OCI-LY3 (cell line): ENCODE results near the gene LRRFIP2.

Experiments
- H2AFZ ChIP-seq: fragments of 200-600, 300-600 bp; shearing (Covaris generic); 2 replicates; pipeline ENCODE4 v1.6.0; 2014; ENCODE audit warnings: antibody characterized with exemption, low read depth, low read length
- H3K27ac ChIP-seq: fragments of 200-600, 300-600 bp; sonication (generic); 2 replicates; pipeline ENCODE4 v1.5.1; 2014; ENCODE audit warnings: mild to moderate bottlenecking, low read length, moderate library complexity, mixed read lengths
- H3K27me3 ChIP-seq: fragments of 200-600, 300-600 bp; sonication (generic); 2 replicates; pipeline ENCODE4 v1.6.1; 2014; ENCODE audit warnings: low read depth, low read length, mixed read lengths
- H3K36me3 ChIP-seq: fragments of 200-600, 300-600 bp; sonication (generic); replicated peaks from 2 replicates; pipeline ENCODE3; 2014; ENCODE audit warnings: low read depth, low read length, mixed read lengths
- H3K4me1 ChIP-seq: fragments of 300-600, 200-600 bp; sonication (generic); 2 replicates; pipeline ENCODE4 v1.6.1; 2014; ENCODE audit warnings: low read length, mixed read lengths
- H3K4me2 ChIP-seq: fragments of 200-600, 300-600 bp; sonication (generic); 2 replicates; pipeline ENCODE4 v1.6.1; 2014; ENCODE audit warnings: low read length, mixed read lengths
- H3K4me3 ChIP-seq: fragments of 300-600, 200-600 bp; sonication (generic); 2 replicates; pipeline ENCODE4 v1.5.1; 2014; ENCODE audit warnings: antibody characterized with exemption, mild to moderate bottlenecking, low read length, moderate library complexity
- H3K79me2 ChIP-seq: fragments of 300-600, 200-600 bp; shearing (Covaris generic); 2 replicates; pipeline ENCODE4 v1.6.1; 2014; ENCODE audit warnings: mild to moderate bottlenecking, low read length, mixed read lengths
- H3K9ac ChIP-seq: fragments of 300-600, 200-600 bp; shearing (Covaris generic); 2 replicates; pipeline ENCODE4 v1.6.0; 2014; ENCODE audit warnings: mild to moderate bottlenecking, low read length, moderate library complexity
- H3K9me3 ChIP-seq: fragments of 200-600, 300-600 bp; shearing (Covaris generic); 2 replicates; pipeline ENCODE4 v1.6.1; 2014; ENCODE audit warnings: low read length, mixed read lengths; ENCODE audit not compliant: insufficient read depth
- H4K20me1 ChIP-seq: fragments of 200-600, 300-600 bp; sonication (generic); 2 replicates; pipeline ENCODE4 v1.6.1; 2016; ENCODE audit warnings: low read length, mixed read lengths; ENCODE audit not compliant: insufficient read depth
- CTCF ChIP-seq: fragments of 200-600, 300-600 bp; sonication (generic); IDR thresholded peaks from 2 replicates; pipeline ENCODE4 v1.5.1; 2014; ENCODE audit warnings: antibody characterized with exemption, low read length, low read depth
- EZH2phosphoT487 ChIP-seq: fragments of 200-600 bp; shearing (Covaris generic); IDR thresholded peaks from 2 replicates; pipeline ENCODE4 v1.6.1; 2018; ENCODE audit warnings: antibody characterized with exemption, mixed run types, low read depth

Gene LRRFIP2

DNA sequence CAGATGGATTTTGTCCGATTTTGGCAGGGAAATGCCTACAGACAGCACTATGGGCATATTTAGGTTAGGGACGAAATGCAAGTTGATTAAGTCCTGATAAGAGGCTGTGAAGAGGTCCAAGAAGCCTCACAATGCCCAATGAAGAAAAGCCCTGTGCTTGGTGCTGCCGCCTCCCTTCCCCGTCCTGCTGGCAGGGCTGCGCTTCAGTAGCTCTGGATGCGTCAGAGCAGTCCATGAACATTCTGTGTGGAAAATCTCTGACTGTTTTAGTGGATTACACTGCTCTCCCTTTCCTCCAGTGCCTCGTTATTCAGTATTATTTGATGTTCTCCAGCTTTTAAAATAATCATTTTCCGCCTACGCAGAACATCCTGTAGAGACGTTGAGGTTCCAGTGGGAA is 141.4 kb downstream of the LRRFIP2 start:
- H3K27me3 ChIP-seq = no peaks in the 10 kb centered on the region
- no peaks in the 10 kb centered on the region for H3K79me2 ChIP-seq
- H3K4me2 ChIP-seq = no peak overlapping the region
- no peak overlapping the region for H3K9ac ChIP-seq
- no peak overlapping the region for H2AFZ ChIP-seq
- H3K36me3 ChIP-seq = peaks cover 80% of the 10 kb centered on the region
- no peak overlapping the region for H3K27ac ChIP-seq
- H3K4me3 ChIP-seq = no peak overlapping the region
- peaks cover 7% of the 10 kb centered on the region for H3K9me3 ChIP-seq
- TF ChIP-seq CTCF = no peak
- peaks cover 4% of the 10 kb centered on the region; the same call in 1 of the 2 replicates for H4K20me1 ChIP-seq
- H3K4me1 ChIP-seq = no peaks in the 10 kb centered on the region

- TF ChIP-seq EZH2phosphoT487 = no peak
- TF ChIP-seq CTCF = no peak
- Histone ChIP-seq H3K9ac (no peak overlapping the region), H3K4me3 (no peak overlapping the region), H2AFZ (no peak overlapping the region), H3K36me3 (peaks cover 81% of the 10 kb centered on the region), H3K79me2 (no peaks in the 10 kb centered on the region), H3K4me2 (no peak overlapping the region), H3K27ac (no peak overlapping the region), H3K4me1 (no peaks in the 10 kb centered on the region), H3K27me3 (no peaks in the 10 kb centered on the region), H4K20me1 (peaks cover 4% of the 10 kb centered on the region; the same call in 1 of the 2 replicates), H3K9me3 (peaks cover 7% of the 10 kb centered on the region)
Measured at GRCh38 chr3:37031096-37031682, 143.2 kb downstream of the LRRFIP2 start.

DNA sequence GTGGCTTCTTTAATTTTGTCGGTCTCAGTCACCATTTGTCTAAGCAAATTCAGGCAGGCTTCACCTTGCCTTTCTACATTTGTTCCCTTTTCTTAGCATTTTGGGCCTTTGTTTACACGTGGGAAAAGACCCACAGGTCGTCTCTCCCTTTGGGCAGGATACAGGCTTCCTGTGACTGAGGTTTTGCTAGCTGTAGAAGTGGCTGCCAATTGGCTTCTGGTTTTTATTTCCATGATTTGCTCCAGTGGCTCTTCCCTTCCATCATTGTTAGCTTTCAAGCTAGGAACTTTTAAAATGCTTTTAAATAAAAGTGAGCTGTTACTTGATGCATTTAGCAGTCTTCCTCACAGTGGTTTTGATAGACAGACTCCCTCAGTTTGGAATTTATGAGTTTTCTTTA is 143.8 kb downstream of the LRRFIP2 start:
- Histone ChIP-seq H3K79me2 (peaks cover 3% of the 10 kb centered on the region; the same call in 1 of the 2 replicates), H4K20me1 (peaks cover 4% of the 10 kb centered on the region; the same call in 1 of the 2 replicates), H3K27ac (no peak overlapping the region), H3K4me2 (no peak overlapping the region), H3K27me3 (no peaks in the 10 kb centered on the region), H3K4me3 (no peak overlapping the region), H3K9me3 (peaks cover 7% of the 10 kb centered on the region), H3K9ac (no peak overlapping the region), H3K4me1 (peaks cover 3% of the 10 kb centered on the region; the same call in 1 of the 2 replicates), H3K36me3 (peaks cover 81% of the 10 kb centered on the region), H2AFZ (no peak overlapping the region)
- TF ChIP-seq EZH2phosphoT487 (no peak), CTCF (no peak)

- Histone ChIP-seq H3K4me1 (peaks cover 11% of the 10 kb centered on the region), H3K4me3 (no peak overlapping the region), H3K27me3 (no peaks in the 10 kb centered on the region), H2AFZ (no peak overlapping the region), H3K9me3 (no peaks in the 10 kb centered on the region), H3K36me3 (peaks cover 75% of the 10 kb centered on the region), H4K20me1 (peaks cover 7% of the 10 kb centered on the region), H3K9ac (no peak overlapping the region), H3K79me2 (peaks cover 4% of the 10 kb centered on the region; the same call in 1 of the 2 replicates), H3K27ac (no peak overlapping the region), H3K4me2 (no peak overlapping the region)
- no peak for TF ChIP-seq CTCF
- no peak for TF ChIP-seq EZH2phosphoT487
Measured at GRCh38 chr3:37029516-37030163, 144.7 kb downstream of the LRRFIP2 start.
